GM19463 (cell line): ENCODE results near the gene KLHL26.

Source experiments
- ATAC-seq: cut with Tn5 transposase; IDR thresholded peaks from one replicate; pipeline ENCODE4 v1.9.1; 2021; ENCODE audit warnings: mild to moderate bottlenecking, moderate library complexity; ENCODE audit not compliant: unreplicated experiment

The KLHL26 gene

DNA sequence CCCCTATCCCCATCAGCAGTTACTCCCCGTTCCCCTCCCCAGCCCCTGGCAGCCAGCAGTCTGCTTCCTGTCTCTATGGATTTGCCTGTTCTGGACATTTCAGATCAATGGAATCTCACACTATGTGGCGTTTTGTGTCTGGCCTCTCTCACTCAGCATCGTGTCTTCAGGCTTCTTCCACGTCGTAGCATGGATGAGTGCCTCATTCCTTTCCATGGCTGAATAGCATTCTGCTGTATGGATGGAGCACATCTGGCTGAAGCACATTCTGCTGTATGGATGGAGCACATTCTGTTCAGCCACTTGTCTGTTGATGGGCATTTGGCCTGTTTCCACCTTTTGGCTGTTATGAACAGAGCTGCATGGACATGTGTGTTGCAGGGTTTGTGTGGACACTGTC lies 76.2 kb downstream of the KLHL26 start:
- no peak for ATAC-seq

DNA sequence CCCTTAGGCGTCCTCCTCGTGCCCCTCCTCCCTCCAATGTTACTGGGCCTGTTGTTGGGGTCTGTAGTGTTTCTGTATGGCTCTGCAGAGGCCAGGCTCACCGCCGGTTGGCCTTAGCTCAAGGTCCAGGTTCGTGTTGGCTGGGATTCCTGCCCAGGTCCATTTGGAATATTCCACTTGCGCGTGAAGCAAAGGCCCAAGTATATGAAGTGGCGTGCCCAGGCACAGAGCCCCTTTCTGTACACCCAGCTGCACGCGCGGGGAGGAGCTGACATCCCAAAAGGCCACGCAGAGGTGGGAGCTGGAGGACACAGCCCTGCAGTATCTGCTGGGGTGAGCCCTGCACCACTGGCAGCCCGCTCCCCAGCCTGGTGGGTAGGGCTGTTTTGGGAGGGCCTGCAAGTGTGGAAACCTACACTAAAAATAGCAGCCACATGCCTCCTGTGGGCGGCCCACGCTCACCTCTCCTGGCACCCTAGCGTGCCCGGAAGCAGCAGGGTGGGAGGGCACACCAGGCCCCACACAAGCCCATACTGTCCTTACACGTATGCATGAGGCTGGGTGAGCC lies 76.8 kb downstream of the KLHL26 start:
- no peak for ATAC-seq

DNA sequence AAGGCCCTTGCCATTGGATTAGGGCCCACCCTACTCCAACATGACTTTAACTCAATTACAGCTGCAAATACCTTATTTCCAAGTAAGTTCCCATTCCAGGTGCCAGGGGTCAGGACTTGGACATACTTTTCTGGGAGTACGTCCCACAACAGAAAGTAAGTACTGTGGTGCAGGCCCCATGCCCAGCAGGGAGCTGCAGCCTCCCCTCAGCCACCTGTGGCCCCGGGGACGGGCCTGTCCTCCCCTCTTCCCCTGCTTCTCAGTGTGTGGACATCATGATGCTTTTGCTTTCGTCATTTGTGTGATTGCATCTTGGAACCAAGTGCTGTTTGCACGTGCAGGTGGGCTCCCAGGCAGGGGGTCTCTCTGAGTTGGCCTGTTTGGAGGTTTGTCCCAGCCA lies 78.6 kb downstream of the KLHL26 start:
- ATAC-seq: no peak

DNA sequence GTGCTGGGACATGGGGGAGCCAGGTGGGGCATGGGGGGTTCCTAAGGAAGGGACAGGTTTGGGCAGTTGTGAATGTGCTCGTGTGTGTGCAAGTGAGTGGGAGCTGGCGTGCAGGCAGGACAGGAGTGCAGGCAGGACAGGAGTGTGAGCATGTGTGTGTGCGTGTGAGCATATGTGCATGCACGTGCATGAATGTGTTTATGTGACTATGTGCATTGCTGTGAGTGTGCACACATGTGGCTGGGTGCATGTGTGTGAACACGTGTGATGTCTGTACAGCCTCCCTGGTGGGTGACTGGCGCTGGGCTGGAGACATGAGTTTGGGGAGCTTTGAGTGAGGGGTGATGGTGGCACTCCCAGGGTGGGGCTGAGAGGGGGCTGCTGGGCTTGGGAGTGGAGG lies 80.0 kb downstream of the KLHL26 start:
- no peak for ATAC-seq

DNA sequence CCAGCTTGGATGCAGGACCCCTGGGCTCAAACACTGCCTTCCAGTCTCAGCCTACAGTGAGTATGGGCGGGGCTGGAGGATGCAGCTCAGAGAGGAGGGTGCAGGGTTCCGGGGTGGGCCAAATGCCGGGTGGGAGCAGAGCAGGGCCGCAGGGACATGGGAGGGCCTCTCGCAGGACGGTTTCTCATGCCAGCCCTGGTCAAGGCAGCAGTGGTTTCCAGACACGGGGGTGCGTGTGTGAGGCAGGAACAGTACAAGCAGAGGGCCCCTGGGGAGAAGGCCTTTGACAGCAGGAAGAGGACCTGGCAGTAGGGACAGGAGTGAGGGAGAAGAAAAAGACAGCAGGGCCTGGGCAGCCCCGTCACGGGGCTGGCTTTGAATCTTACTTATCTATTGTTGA lies 80.8 kb downstream of the KLHL26 start:
- ATAC-seq: no peak

GRCh38 chr19:18718015-18718526 lies 81.2 kb downstream of the KLHL26 start:
- ATAC-seq: no peak

DNA sequence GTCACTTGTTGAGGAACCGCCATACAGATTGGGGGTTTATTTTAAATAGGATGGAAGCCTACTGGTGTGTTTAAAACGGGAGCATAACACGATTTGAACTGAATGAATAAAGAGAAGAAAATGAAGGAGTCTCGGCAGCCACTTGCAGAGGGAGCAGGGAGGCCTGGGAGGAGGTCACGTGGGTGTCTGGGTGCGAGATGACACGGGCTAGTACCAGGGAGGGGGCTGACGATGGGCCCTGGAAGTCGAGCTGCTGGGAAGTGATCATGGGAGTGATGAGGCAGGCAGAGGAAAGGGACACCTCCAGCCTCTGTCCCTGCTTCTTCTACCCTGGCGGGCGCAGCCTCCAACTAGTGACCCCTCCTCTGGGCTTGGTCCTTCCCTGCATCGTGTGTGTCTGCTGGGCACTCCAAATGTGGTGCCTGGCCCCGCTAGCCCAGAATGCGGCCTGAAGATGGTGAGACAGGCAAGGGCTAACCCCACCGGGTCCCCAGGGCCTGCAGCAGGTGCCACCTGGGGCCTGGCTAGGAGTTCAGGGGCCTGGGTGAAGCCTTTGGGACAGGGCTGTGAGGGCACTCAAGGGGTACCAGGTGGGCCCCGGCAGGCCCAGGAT lies 82.1 kb downstream of the KLHL26 start:
- ATAC-seq: no peak

- no peak for ATAC-seq
Measured at GRCh38 chr19:18719541-18719940, 82.7 kb downstream of the KLHL26 start.
